ENCODE measurements around the gene ERC1.
"Not testable (repeated sequence)": the region's sequence is repeated elsewhere in the genome, so short reads cannot be mapped to it uniquely, and the experiment has no call there.

Gene ERC1

DNA sequence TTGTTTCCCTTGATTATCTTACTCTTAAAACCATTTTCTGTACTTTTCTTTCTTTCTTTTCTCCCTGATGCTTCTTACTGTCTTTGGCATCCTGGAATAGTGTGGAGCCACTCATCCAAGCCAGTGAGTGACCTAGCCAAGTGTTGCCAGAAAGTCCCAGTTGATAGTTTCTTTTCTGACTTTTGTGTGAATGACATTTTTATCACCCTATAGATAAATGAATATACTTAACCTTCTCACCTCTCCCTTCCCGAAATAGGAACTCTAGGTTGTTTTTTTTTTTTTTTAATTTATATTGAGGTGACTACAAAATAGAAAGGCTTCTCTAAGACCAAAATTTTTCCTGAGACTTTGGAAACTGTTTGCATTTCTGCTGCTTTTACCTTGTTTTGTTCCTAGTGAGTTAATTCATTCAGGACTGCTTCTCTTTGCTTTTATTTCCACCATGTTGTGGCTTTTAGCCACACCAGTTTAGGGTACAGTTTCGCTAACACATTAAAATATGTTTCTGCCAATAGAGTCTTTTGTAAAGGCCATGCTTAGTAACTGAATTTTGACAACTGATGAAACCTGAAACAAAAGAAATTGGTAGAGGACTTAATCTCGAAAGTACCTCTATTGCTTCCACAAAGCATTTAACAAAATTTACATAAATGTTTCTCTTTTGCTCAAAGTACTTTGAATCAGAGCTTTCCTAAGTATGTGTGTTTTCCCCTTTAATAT lies 194.6 kb downstream of the ERC1 start:
- DNase-seq (ENCODE audit: low read depth, low spot score) = no peak

GRCh38 chr12:1186298-1186697 lies 195.3 kb downstream of the ERC1 start:
- DNase-seq (ENCODE audit: low read depth, low spot score) = no peak

GRCh38 chr12:1188016-1188415 lies 197.0 kb downstream of the ERC1 start:
- DNase-seq (ENCODE audit: low read depth, low spot score) = no peak

DNA sequence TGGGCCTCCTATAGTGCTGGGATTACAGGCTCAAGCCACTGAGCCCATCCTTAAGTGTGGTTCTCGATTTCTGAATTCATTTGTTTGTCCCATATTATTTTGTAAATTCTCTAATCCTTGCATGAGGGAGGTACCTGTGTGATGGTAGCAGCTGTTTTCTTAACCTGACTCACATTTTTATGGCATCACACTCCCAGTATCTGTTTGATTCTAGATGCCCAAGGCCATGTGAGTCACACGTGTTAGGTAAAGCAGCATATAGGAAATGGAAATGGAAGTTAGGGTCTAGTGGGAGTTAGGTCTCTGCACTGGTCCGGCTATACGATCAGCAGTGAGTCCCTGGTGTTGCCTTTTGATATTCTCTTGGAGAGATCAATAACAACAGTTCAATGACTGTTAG lies 198.1 kb downstream of the ERC1 start:
- no peak for DNase-seq (ENCODE audit: low read depth, low spot score)

- no peak for DNase-seq (ENCODE audit: low read depth, low spot score)
Measured at GRCh38 chr12:1195513-1195912, 204.5 kb downstream of the ERC1 start.

DNA sequence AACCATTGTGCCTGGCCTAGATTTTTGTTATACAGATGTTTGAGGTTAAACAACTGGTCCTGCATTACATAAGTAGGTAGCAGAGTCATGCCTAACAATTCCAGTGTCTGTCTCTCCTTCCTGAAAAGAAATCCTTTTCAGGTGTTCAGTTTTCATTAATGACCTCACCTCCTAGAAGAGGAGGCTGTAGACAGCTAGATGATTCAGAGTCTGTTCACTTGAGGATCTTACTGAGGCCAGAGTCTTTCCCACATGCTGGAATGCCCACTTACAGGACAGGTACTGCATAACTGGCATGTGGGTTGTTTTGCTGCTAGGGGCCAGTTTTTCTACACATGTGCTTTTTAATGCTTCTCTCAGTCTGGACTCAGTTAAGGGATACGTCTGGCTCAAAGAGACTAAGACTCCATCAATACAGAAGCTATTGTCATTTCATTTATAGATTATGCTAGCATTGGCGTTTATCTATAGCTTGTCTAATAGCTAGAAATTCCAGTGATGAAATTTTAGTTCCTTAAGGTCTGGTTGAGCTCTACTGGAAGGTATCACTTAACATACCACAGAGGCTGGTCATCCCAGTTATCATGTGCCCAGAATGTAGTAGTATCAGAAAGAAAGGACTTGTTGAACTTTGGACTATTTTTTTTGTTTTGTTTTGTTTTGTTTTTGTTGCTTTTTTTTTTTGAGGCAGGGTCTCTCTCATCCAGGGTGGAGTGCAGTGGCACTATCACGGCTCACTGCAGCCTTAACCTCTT lies 206.4 kb downstream of the ERC1 start:
- no peak for DNase-seq (ENCODE audit: low read depth, low spot score)

DNA sequence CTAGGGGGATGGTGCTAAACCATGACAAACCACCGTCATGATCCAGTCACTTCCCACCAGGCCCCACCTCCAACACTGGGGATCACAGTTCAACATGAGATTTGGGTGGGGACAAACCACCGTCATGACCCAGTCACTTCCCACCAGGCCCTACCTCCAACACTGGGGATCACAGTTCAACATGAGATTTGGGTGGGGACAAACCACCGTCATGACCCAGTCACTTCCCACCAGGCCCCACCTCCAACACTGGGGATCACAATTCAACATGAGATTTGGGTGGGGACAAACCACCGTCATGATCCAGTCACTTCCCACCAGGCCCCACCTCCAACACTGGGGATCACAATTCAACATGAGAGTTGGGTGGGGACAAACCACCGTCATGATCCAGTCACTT lies 207.8 kb downstream of the ERC1 start:
- not testable (repeated sequence) for DNase-seq (ENCODE audit: low read depth, low spot score)

DNA sequence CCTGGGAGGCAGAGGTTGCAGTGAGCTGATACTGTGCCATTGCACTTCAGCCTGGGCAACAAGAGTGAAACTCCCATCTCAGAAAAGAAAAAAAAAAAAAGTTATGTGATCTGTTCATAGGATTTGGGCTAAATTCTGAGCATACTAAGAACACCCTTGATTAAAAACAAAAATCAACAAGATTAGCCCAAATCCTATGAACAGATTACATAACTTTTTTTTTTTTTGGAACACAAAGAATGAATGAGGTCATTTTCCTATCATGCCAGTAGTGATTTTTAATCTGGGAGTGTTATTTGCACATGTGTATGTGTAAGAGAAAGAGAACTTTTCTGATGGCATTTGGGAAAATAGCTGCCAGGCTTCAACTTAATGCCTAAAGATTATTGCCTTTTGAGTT lies 208.7 kb downstream of the ERC1 start:
- no peak for DNase-seq (ENCODE audit: low read depth, low spot score)

DNA sequence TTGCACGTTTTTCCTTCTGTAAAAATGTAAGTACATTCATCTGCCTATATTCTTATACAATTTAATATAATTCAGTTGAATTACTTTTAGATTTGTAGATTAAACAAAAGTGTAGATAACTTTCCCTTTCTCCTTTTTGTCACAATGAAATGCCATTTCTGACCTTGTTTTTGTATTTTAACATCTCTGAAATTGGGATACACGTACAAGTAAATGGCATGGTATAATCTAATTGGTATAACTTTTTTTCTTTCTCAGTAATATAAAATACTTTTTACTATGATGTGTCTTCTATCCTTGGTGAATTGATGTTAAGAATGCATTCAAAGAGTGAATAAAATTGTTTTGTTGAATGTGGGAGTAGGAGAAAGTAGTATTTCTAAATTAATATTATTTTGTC lies 210.0 kb downstream of the ERC1 start:
- DNase-seq (ENCODE audit: low read depth, low spot score) = no peak

- DNase-seq (ENCODE audit: low read depth, low spot score) = no peak
Measured at GRCh38 chr12:1201886-1202285, 210.9 kb downstream of the ERC1 start.

DNA sequence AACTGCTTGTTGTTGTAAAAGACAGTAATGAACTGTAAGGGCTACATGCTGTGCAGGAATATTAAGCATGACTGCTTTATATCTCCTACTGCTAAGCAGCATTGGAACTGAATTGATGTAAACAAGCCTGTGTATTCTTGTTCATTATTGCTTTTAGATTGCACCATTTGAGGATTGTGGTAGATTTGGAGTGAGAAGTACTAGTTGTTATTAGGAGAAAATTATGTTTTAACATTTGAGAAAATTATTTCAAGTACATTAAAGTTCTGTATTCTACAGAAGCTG lies 212.7 kb downstream of the ERC1 start:
- no peak for DNase-seq (ENCODE audit: low read depth, low spot score)

GRCh38 chr12:1204581-1205121 lies 213.6 kb downstream of the ERC1 start:
- DNase-seq (ENCODE audit: low read depth, low spot score) = no peak

GRCh38 chr12:1205512-1206060 lies 214.6 kb downstream of the ERC1 start:
- DNase-seq (ENCODE audit: low read depth, low spot score) = no peak

- DNase-seq (ENCODE audit: low read depth, low spot score) = no peak
Measured at GRCh38 chr12:1206118-1206734, 215.2 kb downstream of the ERC1 start.

- no peak for DNase-seq (ENCODE audit: low read depth, low spot score)
Measured at GRCh38 chr12:1207276-1207675, 216.3 kb downstream of the ERC1 start.

DNA sequence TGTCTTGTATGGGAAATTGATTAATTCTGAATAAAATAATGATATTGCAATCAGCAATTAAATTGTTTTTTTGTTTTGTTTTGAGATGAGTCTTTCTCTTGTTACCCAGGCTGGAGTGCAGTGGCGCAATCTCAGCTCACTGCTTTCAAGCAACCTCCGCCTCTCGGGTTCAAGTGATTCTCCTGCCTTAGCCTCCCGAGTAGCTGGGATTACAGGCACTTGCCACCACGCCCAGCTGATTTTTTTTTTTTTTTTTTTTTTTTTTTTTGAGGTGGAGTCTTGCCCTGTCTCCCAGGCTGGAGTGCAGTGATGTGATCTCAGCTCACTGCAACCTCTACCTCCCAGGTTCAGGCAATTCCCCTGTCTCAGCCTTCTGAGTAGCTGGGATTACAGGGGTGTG lies 217.7 kb downstream of the ERC1 start:
- not testable (repeated sequence) for DNase-seq (ENCODE audit: low read depth, low spot score)

- DNase-seq (ENCODE audit: low read depth, low spot score) = no peak
Measured at GRCh38 chr12:1212526-1212925, 221.5 kb downstream of the ERC1 start.

DNA sequence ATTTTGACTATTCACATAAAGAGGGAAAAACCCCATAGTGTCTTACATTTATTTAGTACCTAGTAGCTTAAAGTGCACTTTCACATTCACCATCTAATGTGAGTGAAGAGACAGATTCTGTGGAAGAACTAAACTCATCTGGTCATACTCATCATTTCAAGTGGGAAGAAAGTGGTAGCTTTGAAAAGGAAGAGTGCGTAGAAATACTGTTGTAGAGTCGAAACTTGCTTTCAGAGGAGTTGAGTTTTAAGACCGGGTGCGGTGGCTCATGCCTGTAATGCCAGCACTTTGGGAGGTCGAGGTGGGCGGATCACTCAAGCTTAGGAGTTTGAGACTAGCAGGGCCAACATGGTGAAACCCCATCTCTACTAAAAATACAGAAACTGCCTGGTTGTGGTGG lies 222.2 kb downstream of the ERC1 start:
- no peak for DNase-seq (ENCODE audit: low read depth, low spot score)

DNA sequence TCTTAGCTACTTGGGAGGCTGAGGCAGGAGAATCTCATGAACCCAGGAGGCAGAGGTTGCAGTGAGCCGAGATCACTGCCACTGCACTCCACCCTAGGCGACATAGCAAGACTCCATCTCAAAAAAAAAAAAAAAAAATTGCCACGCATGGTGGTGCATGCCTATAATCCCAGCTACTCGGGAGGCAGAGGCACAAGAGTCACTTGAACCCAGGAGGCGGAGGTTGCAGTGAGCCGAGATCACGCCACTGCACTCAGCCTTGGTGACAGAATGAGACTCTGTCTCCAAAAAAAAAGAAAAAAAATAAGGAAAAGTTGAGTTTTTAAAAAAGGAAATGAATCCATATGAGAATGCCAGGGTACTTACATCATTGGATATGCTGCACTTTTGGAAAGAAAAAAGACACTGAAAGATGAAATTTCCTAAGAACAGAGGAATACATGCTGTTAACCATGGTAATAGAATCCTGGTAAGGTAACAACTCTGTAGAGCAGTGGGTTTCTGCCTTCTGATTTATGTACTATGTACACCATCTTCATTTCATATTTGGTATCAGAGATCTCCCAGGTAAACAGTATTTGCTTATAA lies 222.7 kb downstream of the ERC1 start:
- no peak for DNase-seq (ENCODE audit: low read depth, low spot score)

GRCh38 chr12:1216560-1216959 lies 225.5 kb downstream of the ERC1 start:
- DNase-seq (ENCODE audit: low read depth, low spot score) = no peak

DNA sequence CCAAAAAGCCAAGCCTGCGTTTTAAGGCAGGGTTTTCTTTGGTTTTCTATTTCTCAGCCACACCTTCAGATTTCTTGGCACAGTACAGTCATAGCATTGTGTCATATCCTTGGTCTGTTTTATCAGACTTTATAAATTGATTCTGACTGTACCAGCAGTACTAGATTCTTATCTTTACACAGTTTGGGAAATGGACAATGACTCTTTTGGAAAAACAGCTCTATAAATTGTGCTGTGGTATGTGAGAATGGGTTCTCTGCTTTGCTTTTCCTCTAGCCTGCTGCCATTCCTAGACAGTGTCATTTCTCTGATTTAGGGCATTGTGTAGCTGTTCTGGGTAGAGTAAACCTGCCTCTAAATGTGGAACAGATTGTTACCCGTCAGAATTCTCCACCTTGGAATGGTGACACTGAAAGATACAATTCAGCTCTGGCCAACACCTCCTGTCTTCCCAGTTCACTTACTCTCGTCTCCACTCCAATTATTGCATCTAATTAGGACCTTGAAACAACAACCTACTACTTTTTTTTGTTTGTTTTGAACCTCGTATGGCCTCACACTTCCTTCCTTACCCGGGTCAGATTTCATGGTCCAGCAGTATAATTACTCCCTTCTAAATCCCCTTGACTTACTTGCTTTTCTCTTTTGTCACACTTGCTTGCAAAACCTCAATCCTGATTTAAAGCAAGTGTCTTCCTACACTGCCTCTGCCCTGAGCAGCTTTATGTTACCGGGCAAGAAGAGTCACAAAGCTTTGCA lies 226.3 kb downstream of the ERC1 start:
- no peak for DNase-seq (ENCODE audit: low read depth, low spot score)

Data from activated CD4-positive, CD25-positive, alpha-beta regulatory T cell treated with anti-CD3 and anti-CD28 coated beads, Interleukin-2, amount 50 U/mL, for 16 hours (primary cell).